NCI-H510A (cell line): ENCODE data around the gene BRD4.

ENCODE experiments used
- DNase-seq: peaks from one replicate; lab custom pipeline; 2025; lab: John Stamatoyannopoulos, UW

Gene BRD4

GRCh38 chr19:15225760-15226159 is 106.6 kb downstream of the BRD4 start:
- no peak for DNase-seq

GRCh38 chr19:15223649-15224361 is 108.5 kb downstream of the BRD4 start:
- no peak for DNase-seq

- peak; percentile 95 for DNase-seq
These were observed 109.3 kb downstream of the BRD4 start for GRCh38 chr19:15222738-15223648.

- no peak for DNase-seq
These were observed 111.5 kb downstream of the BRD4 start for GRCh38 chr19:15220833-15221232.

GRCh38 chr19:15218501-15218900 is 113.8 kb downstream of the BRD4 start:
- DNase-seq, result no peak

GRCh38 chr19:15216363-15216762 is 116.0 kb downstream of the BRD4 start:
- no peak for DNase-seq

GRCh38 chr19:15213715-15214381 is 118.5 kb downstream of the BRD4 start:
- DNase-seq, result no peak

- DNase-seq, result no peak
These were observed 119.6 kb downstream of the BRD4 start for GRCh38 chr19:15212711-15213110.

- no peak for DNase-seq
These were observed 122.0 kb downstream of the BRD4 start for GRCh38 chr19:15210323-15210781.

- no peak for DNase-seq
These were observed 130.8 kb downstream of the BRD4 start for GRCh38 chr19:15201374-15202023.

GRCh38 chr19:15200553-15201364 is 131.6 kb downstream of the BRD4 start, which contains the start of gene NOTCH3:
Gene NOTCH3, minus strand, starts transcription at chr19:15200995. Its CDS starts 90 bp downstream, at chr19:15200905.
- no peak for DNase-seq

GRCh38 chr19:15199661-15200552 is 132.4 kb downstream of the BRD4 start:
- no peak for DNase-seq

- DNase-seq, result no peak
These were observed 133.2 kb downstream of the BRD4 start for GRCh38 chr19:15198951-15199660.

- DNase-seq, result no peak
These were observed 134.4 kb downstream of the BRD4 start for GRCh38 chr19:15197942-15198341.

- DNase-seq, result no peak
These were observed 134.9 kb downstream of the BRD4 start for GRCh38 chr19:15197275-15197941.

- no peak for DNase-seq
These were observed 135.9 kb downstream of the BRD4 start for GRCh38 chr19:15196360-15197005.

- peak; percentile 92 for DNase-seq
These were observed 136.7 kb downstream of the BRD4 start for GRCh38 chr19:15195371-15196334.
